ENCODE measurements around the gene RGL3. TPM values are rescaled to one million over a fixed set of nuclear protein-coding genes. Genes with fewer than 3 reads are reported as not detected.

The RGL3 gene
- total RNA-seq, 1 experiment from 2014 or later: not detected

- CTCF ChIA-PET: interaction anchor here (0.6 to 2.3 kb wide), 7 partner anchors 16 to 150 kb away, joined by 3 to 10 read pairs (median 4); no protein-coding TSS in a partner anchor
- peak overlapping the region; percentile 49 for H3K27ac Mint-ChIP-seq (ENCODE audit: low read depth, unreplicated experiment)
- H3K9me3 Mint-ChIP-seq (ENCODE audit: unreplicated experiment): no peaks in the 10 kb centered on the region
- DNase-seq (ENCODE audit: unreplicated experiment): peak; percentile 18
- peaks cover 55% of the 10 kb centered on the region for H3K36me3 Mint-ChIP-seq (ENCODE audit: insufficient read depth, unreplicated experiment)
- no peak for TF ChIP-seq CTCF (IDR thresholded peaks at IDR 0.05; ENCODE audit: unreplicated experiment)
- BruUV-seq (replicated peaks): no TSS peak
- H3K4me1 Mint-ChIP-seq (ENCODE audit: insufficient read depth, unreplicated experiment): peaks cover 5% of the 10 kb centered on the region
- intact Hi-C loops (cut with micrococcal nuclease): loop anchor here (10.0 kb wide), 1 partner anchor 309 kb away; no protein-coding TSS in a partner anchor
- no peak overlapping the region for H3K4me3 Mint-ChIP-seq (ENCODE audit: unreplicated experiment)
- POLR2A ChIA-PET: interaction anchor here (0.6 to 1.8 kb wide), 7 partner anchors 8 to 1219 kb away, joined by 3 to 8 read pairs (median 3); partner anchors contain the start of genes ECSIT and ELOF1
- no peaks in the 10 kb centered on the region for H3K27me3 Mint-ChIP-seq (ENCODE audit: insufficient read depth, unreplicated experiment)
Measured at GRCh38 chr19:11444059-11444458, 24.9 kb upstream of the RGL3 start.

DNA sequence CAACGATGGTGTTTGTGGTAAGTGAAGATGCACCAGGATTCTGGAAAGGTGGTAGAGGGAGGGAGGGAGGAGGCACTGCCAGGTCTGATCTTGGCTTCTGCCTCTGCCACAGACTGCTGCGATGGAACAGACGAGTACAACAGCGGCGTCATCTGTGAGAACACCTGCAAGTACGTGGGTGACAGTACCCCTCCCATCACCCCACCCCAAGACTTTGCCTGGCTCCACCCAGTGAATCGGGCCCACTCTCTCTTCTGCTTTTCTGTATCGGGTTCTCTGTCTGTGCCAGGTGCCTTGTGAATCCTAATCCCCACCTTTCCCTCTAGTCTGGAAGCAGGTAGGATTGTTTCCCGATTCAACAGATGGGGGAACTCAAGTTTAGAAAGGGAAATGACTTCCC, 18.8 kb upstream of the RGL3 start:
- Mint-ChIP-seq H3K27ac (ENCODE audit: low read depth, unreplicated experiment) (no peak overlapping the region), H3K36me3 (ENCODE audit: insufficient read depth, unreplicated experiment) (peaks cover 63% of the 10 kb centered on the region), H3K27me3 (ENCODE audit: insufficient read depth, unreplicated experiment) (no peaks in the 10 kb centered on the region), H3K4me1 (ENCODE audit: insufficient read depth, unreplicated experiment) (peaks cover 5% of the 10 kb centered on the region), H3K4me3 (ENCODE audit: unreplicated experiment) (peak overlapping the region; percentile 100), H3K9me3 (ENCODE audit: unreplicated experiment) (no peaks in the 10 kb centered on the region)
- TSS peak; percentile 16 for BruUV-seq (replicated peaks)
- no peak for DNase-seq (ENCODE audit: unreplicated experiment)
- ChIA-PET POLR2A (no interaction called here), CTCF (interaction anchor here (0.7 to 1.0 kb wide), 3 partner anchors 9 to 191 kb away, joined by 3 read pairs; no protein-coding TSS in a partner anchor)
- no peak for TF ChIP-seq CTCF (IDR thresholded peaks at IDR 0.05; ENCODE audit: unreplicated experiment)
- intact Hi-C loops (cut with micrococcal nuclease): no loop called here

DNA sequence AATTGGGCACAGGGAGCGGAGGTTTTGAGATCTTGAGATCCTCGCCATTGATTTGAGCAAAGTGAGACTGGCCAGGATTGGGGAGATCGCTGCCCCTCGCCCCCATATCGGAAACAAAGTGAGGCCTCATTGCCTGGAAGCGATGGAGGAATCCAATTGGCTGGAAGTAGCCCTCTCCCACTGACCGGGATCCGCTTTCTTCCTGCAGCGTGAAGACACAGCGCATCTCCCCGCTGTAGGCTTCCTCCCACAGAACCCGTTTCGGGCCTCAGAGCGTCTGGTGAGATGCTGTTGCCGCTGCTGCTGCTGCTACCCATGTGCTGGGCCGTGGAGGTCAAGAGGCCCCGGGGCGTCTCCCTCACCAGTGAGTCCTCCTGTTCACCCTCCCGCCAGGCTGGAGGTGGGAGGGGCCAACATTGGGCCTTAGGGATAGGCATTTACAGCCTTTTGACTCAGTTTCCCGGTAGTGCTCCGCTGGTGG, 16.8 kb upstream of the RGL3 start:
- BruUV-seq (replicated peaks): TSS peak; percentile 68
- H3K27me3 Mint-ChIP-seq (ENCODE audit: insufficient read depth, unreplicated experiment): no peaks in the 10 kb centered on the region
- POLR2A ChIA-PET: interaction anchor here (0.6 to 1.7 kb wide), 18 partner anchors 16 to 563 kb away, joined by 3 to 12 read pairs (median 4); partner anchors contain the start of genes CCDC159, ECSIT, ELOF1 and LDLR
- peak overlapping the region; percentile 96 for H3K27ac Mint-ChIP-seq (ENCODE audit: low read depth, unreplicated experiment)
- intact Hi-C loops (cut with micrococcal nuclease): loop anchor here (2.0 kb wide), 1 partner anchor 55 kb away; no protein-coding TSS in a partner anchor
- no peaks in the 10 kb centered on the region for H3K9me3 Mint-ChIP-seq (ENCODE audit: unreplicated experiment)
- TF ChIP-seq CTCF (IDR thresholded peaks at IDR 0.05; ENCODE audit: unreplicated experiment): no peak
- peak overlapping the region; percentile 100 for H3K4me3 Mint-ChIP-seq (ENCODE audit: unreplicated experiment)
- H3K4me1 Mint-ChIP-seq (ENCODE audit: insufficient read depth, unreplicated experiment): peaks cover under 1% of the 10 kb centered on the region
- CTCF ChIA-PET: interaction anchor here (0.6 to 1.5 kb wide), 10 partner anchors 9 to 504 kb away, joined by 3 to 6 read pairs (median 3); partner anchors contain the start of gene SWSAP1
- H3K36me3 Mint-ChIP-seq (ENCODE audit: insufficient read depth, unreplicated experiment): peaks cover 42% of the 10 kb centered on the region
- DNase-seq (ENCODE audit: unreplicated experiment): no peak

- Mint-ChIP-seq H3K36me3 (ENCODE audit: insufficient read depth, unreplicated experiment) (peaks cover 36% of the 10 kb centered on the region), H3K4me1 (ENCODE audit: insufficient read depth, unreplicated experiment) (no peaks in the 10 kb centered on the region), H3K27me3 (ENCODE audit: insufficient read depth, unreplicated experiment) (no peaks in the 10 kb centered on the region), H3K4me3 (ENCODE audit: unreplicated experiment) (peak within 1 kb of the TSS; percentile 100), H3K27ac (ENCODE audit: low read depth, unreplicated experiment) (peak within 1 kb of the TSS; percentile 96), H3K9me3 (ENCODE audit: unreplicated experiment) (no peaks in the 10 kb centered on the region)
- CTCF ChIA-PET: interaction anchor here (0.5 to 1.5 kb wide), 11 partner anchors 9 to 503 kb away, joined by 3 to 8 read pairs (median 3); partner anchors contain the start of gene SWSAP1
- no TSS peak for BruUV-seq (replicated peaks)
- intact Hi-C loops (cut with micrococcal nuclease): loop anchor here (2.0 kb wide), 1 partner anchor 54 kb away; no protein-coding TSS in a partner anchor
- POLR2A ChIA-PET: interaction anchor here (0.6 to 1.7 kb wide), 20 partner anchors 11 to 1215 kb away, joined by 3 to 12 read pairs (median 3); partner anchors contain the start of genes CCDC159, ECSIT, ELOF1 and LDLR
- peak; percentile 87 for TF ChIP-seq CTCF (IDR thresholded peaks at IDR 0.05; ENCODE audit: unreplicated experiment)
- peak; percentile 100 for DNase-seq (ENCODE audit: unreplicated experiment)
Measured at GRCh38 chr19:11435057-11435832, 16.1 kb upstream of the RGL3 start, which contains the start of the genes ODAD3 and PRKCSH. TSS of gene ODAD3 (minus strand) at chr19:11435121. CDS start at chr19:11435016, 105 bp downstream. TSS of gene PRKCSH (plus strand) at chr19:11435635. CDS start at chr19:11436118, 483 bp downstream.

All from MCF 10A (cell line).